Endothelial cell (in vitro differentiated cells): ENCODE data around the gene HDAC4. TPM values are rescaled to one million over a fixed set of nuclear protein-coding genes. Genes with fewer than 3 reads are reported as not detected.

Source experiments
- DNase-seq: peaks from one replicate; pipeline ENCODE4 v3.0.0; 2021; ENCODE audit warnings: low spot score
- H3K27ac Mint-ChIP-seq: one replicate; pipeline ENCODE4 v1.8.0; 2021; ENCODE audit warnings: mixed read lengths, inconsistent platforms; ENCODE audit not compliant: unreplicated experiment
- H3K27me3 Mint-ChIP-seq: one replicate; pipeline ENCODE4 v1.8.0; 2021; ENCODE audit warnings: mild to moderate bottlenecking, moderate library complexity, mixed read lengths, inconsistent platforms; ENCODE audit not compliant: unreplicated experiment
- H3K36me3 Mint-ChIP-seq: one replicate; pipeline ENCODE4 v1.8.0; 2021; ENCODE audit warnings: mild to moderate bottlenecking, low read depth, mixed read lengths, inconsistent platforms; ENCODE audit not compliant: unreplicated experiment
- H3K4me1 Mint-ChIP-seq: one replicate; pipeline ENCODE4 v1.8.0; 2021; ENCODE audit warnings: mild to moderate bottlenecking, mixed read lengths, inconsistent platforms; ENCODE audit not compliant: unreplicated experiment
- H3K4me3 Mint-ChIP-seq: one replicate; pipeline ENCODE4 v1.8.0; 2021; ENCODE audit warnings: mild to moderate bottlenecking, mixed read lengths, inconsistent platforms; ENCODE audit not compliant: unreplicated experiment
- H3K9me3 Mint-ChIP-seq: one replicate; pipeline ENCODE4 v1.8.0; 2021; ENCODE audit warnings: mixed read lengths, inconsistent platforms; ENCODE audit not compliant: unreplicated experiment
- total RNA-seq: library from RNA; stranded (reverse); fragmentation: NEBNext Ultra II Directional; extraction: Animal tissue kit (Norgen Biotek cat#: 25700); gene quantifications from one replicate; pipeline ENCODE4 v1.2.1, GENCODE V29; 2021; ENCODE audit not compliant: unreplicated experiment
- TF ChIP-seq, protein P1 (sequence below): fragments of 200-600 bp; sonication (generic); IDR thresholded peaks from one replicate; pipeline ENCODE4 v1.5.0; 2021; ENCODE audit warnings: antibody characterized with exemption; ENCODE audit not compliant: unreplicated experiment

The HDAC4 gene
- total RNA-seq, 1 donor from 2014 or later: 26.0 TPM

DNA sequence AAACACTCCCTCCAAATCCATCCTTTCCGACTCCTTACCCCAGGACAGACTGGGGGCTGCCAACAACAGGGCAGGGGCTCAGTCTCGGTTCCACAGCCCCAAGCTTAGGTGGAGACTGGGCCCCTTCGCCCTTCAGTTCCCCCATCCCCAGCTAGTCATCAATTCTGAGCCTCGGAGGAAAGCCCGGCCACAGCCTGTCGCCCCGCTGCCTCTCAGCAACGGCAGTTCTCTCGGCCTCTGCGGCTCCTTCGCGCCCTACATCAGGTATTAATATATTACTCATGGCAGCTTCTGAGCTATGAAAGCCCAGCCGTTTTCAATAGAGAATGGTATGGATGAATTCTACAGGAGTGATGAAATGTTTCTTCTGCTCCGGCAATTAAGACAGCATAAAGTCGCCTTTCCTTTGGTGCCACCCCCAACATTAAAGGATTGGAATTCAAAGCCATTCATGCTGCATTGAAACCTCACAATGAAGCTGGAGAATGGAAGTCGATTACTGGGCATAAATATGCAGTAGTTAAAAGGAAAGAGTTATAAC is 2.8 kb downstream of the HDAC4 start:
- H3K27me3 Mint-ChIP-seq: peaks cover 6% of the 10 kb centered on the region
- H3K4me1 Mint-ChIP-seq: peaks cover 23% of the 10 kb centered on the region
- TF ChIP-seq, protein P1, sequence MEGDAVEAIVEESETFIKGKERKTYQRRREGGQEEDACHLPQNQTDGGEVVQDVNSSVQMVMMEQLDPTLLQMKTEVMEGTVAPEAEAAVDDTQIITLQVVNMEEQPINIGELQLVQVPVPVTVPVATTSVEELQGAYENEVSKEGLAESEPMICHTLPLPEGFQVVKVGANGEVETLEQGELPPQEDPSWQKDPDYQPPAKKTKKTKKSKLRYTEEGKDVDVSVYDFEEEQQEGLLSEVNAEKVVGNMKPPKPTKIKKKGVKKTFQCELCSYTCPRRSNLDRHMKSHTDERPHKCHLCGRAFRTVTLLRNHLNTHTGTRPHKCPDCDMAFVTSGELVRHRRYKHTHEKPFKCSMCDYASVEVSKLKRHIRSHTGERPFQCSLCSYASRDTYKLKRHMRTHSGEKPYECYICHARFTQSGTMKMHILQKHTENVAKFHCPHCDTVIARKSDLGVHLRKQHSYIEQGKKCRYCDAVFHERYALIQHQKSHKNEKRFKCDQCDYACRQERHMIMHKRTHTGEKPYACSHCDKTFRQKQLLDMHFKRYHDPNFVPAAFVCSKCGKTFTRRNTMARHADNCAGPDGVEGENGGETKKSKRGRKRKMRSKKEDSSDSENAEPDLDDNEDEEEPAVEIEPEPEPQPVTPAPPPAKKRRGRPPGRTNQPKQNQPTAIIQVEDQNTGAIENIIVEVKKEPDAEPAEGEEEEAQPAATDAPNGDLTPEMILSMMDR: no peak
- H3K9me3 Mint-ChIP-seq: no peaks in the 10 kb centered on the region
- no peak for DNase-seq
- H3K36me3 Mint-ChIP-seq: no peaks in the 10 kb centered on the region
- H3K4me3 Mint-ChIP-seq: no peak overlapping the region
- no peak overlapping the region for H3K27ac Mint-ChIP-seq

DNA sequence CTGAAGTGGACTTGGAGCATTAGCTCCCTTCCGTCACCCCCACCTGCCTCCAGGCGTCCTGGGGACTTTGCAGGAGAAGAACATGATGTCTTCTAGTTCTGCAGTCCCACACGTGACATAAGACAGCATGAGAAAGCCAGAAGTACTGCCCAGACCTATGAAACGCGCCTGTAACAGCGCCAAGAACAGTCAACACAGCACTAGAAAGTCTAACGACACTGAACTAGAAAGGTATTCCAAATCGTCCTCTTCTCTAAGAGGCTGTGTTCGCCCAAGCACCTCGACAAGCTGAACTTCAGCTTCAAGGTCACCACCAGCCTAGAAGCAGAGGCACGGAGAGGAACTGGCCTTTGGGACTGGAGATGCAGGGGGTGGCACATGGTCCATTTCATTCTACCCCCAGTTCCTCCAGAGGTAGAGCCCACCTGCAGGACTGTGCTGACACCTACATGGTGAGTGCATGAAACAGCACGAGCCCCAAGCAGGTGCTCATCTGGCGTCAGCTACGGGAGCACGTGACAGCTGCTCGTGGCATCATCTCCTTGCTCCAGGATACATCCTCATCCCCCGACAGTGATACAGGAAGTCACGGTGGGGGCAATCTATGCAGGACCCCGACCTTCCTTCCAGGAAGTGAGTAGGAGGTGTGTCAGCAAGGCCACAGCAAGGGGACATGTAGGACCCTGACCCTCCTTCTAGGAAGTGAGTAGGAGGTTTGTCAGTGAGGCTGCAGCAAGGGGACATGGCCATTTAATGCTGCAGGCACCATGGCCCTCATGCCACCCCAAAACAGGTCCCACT is 3.7 kb downstream of the HDAC4 start:
- Mint-ChIP-seq H3K9me3 (no peaks in the 10 kb centered on the region), H3K4me1 (peaks cover 15% of the 10 kb centered on the region), H3K4me3 (peak overlapping the region; percentile 38), H3K36me3 (no peaks in the 10 kb centered on the region), H3K27me3 (peaks cover 5% of the 10 kb centered on the region), H3K27ac (no peak overlapping the region)
- TF ChIP-seq, protein P1: no peak
- DNase-seq: no peak

DNA sequence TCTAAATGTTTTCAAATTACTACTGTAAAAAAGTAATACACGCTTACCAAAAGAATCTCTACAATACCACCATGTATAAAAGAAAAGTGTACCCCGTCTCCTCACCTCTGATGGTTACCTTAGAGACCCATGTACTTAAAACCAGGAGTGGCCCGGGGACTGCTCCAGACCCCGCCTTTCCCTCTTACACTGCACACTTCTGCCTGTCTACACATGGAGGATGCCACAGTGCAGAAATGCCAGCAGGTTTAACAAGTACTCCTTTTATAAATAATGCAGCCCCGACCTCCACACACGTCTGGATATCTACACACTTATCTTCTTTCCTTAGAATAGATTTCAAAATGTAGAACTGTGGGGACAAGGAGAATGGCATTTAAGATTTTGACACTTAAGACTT is 5.3 kb downstream of the HDAC4 start:
- TF ChIP-seq, protein P1: no peak
- no peak for DNase-seq
- peaks cover 5% of the 10 kb centered on the region for H3K27me3 Mint-ChIP-seq
- H3K4me3 Mint-ChIP-seq: no peak overlapping the region
- H3K36me3 Mint-ChIP-seq: no peaks in the 10 kb centered on the region
- H3K27ac Mint-ChIP-seq: no peak overlapping the region
- H3K9me3 Mint-ChIP-seq: no peaks in the 10 kb centered on the region
- H3K4me1 Mint-ChIP-seq: peaks cover 14% of the 10 kb centered on the region

DNA sequence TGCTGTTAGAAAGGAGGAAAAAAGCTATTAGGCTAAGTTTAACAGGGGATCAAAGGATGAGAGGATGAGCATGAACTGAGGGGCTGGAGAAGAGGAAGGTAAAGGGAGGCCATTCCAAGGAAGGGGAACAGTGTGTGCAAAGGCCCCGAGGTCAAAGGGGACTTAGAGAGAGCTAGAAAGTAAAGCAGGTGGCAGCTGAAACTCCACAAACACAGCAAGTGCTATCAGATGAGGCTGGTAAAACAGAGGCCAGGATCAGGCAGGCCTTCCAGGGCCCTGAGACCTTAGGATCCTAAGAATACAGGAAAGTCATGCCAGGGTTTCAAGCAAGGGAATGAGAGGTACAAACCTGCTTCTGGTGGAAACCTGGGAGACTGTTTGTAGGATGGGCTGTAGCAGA is 5.8 kb downstream of the HDAC4 start:
- peaks cover 5% of the 10 kb centered on the region for H3K27me3 Mint-ChIP-seq
- H3K4me1 Mint-ChIP-seq: peaks cover 16% of the 10 kb centered on the region

More for the DNA sequence above, 5.8 kb downstream of the HDAC4 start:
- Mint-ChIP-seq H3K36me3 (no peaks in the 10 kb centered on the region), H3K9me3 (no peaks in the 10 kb centered on the region), H3K4me3 (no peak overlapping the region), H3K27ac (no peak overlapping the region)
- no peak for DNase-seq
- TF ChIP-seq, protein P1: no peak
